Adrenal gland (tissue), 12 donors: ENCODE data around the gene LIMK2. TPM values are rescaled to one million over a fixed set of nuclear protein-coding genes. Genes with fewer than 3 reads are reported as not detected.

Source experiments
- DNase-seq, 7 donors: peaks; one replicate each; pipeline ENCODE4 v3.0.0-alpha.2; 2019 to 2020
- H3K27ac ChIP-seq, 5 donors: fragments of 200-600 bp; sonication (generic) in 4 of 5; 1 replicate in 3 of 5; 2 replicates in 2 of 5; pipeline versions ENCODE4 v1.5.1 to v1.8.0; 2016 to 2020; ENCODE audit warnings: mild to moderate bottlenecking in 1 of 5
- H3K27me3 ChIP-seq: fragments of 200-600 bp; 2 replicates; pipeline ENCODE4 v1.8.0; 2021
- H3K36me3 ChIP-seq, 2 donors: fragments of 200-600 bp; replicated peaks in 1 of 2; 1 replicate in 1 of 2; 2 replicates in 1 of 2; pipeline versions ENCODE4 v1.5.1 to v1.8.0; 2018 to 2022
- H3K4me1 ChIP-seq, 2 donors: fragments of 200-600 bp; replicated peaks in 1 of 2; 1 replicate in 1 of 2; 2 replicates in 1 of 2; pipeline versions ENCODE4 v1.5.1 to v1.8.0; 2018 to 2021
- H3K4me3 ChIP-seq, 4 donors: fragments of 200-600 bp; sonication (generic) in 3 of 4; one replicate each; pipeline ENCODE4 v1.5.1; 2016 to 2018
- H3K9me3 ChIP-seq, 3 donors: fragments of 200-600 bp; sonication (generic) in 1 of 3; replicated peaks in 1 of 3; 1 replicate in 2 of 3; 2 replicates in 1 of 3; pipeline versions ENCODE4 v1.5.1 to v1.8.0; 2016 to 2021
- POLR2A ChIP-seq, 2 donors: fragments of 450-650 bp; IDR thresholded peaks; one replicate each; pipeline ENCODE4 v1.6.1; 2017; ENCODE audit warnings: antibody characterized with exemption in 2 of 2, mild to moderate bottlenecking in 2 of 2, moderate library complexity in 1 of 2
- WGBS, 4 donors: extraction: QIAGEN DNeasy Blood & Tissue Kit in 2 of 4; methylation state at CpG; one replicate each; pipeline versions ENCODE4 v1.1.5 to v1.1.7; 2013 to 2017; 5-methylcytosine and 5-hydroxymethylcytosine counted together
- intact Hi-C, 2 donors: fragments of 100-400 bp; cut with DNase I; formaldehyde crosslinking; loops; one replicate each; pipeline versions ENCODE4 v1.14.1 to v1.15.0; 2022 to 2023
- polyA plus RNA-seq, 3 donors: library from polyadenylated mRNA; stranded (reverse); fragments of 200-250 nt in 2 of 3; fragments of 350-450 nt in 1 of 3; fragmentation: Illumina TruSeq in 1 of 3; extraction: RNeasy Lipid Tissue Mini Kit (QIAGEN cat#74804) in 1 of 3; gene quantifications; one replicate each; pipeline ENCODE4 v1.2.3, GENCODE V29; 2013 to 2014
- total RNA-seq, 9 donors: library from RNA; depleted of rRNA in 4 of 9; stranded (reverse); fragments of >200 nt in 4 of 9; fragments of 120-200 nt in 1 of 9; fragmentation: NEBNext Ultra II Directional in 1 of 9; extraction: Animal tissue kit (Norgen Biotek cat#: 25700) in 1 of 9; gene quantifications; one replicate each; pipeline versions ENCODE4 v1.1.0 to v1.2.4, GENCODE V29; 2013 to 2023
- TF ChIP-seq, protein P1 (sequence below), 6 experiments: fragments of 450-650 bp in 4 of 6; fragments of 200-600 bp in 2 of 6; sonication (generic) in 1 of 6; IDR thresholded peaks; 1 replicate in 5 of 6; 2 replicates in 1 of 6; pipeline versions ENCODE4 v1.5.1 to v1.8.0; 2016 to 2021; ENCODE audit warnings: antibody characterized with exemption in 6 of 6, mild to moderate bottlenecking in 2 of 6, moderate library complexity in 1 of 6
- donor health status: healthy with polysubstance abuse.
- donor health status: Bipolar disorder and iron deficiency.
- donor health status: DM: yes; HTN: yes; CAD: no.
- donor health status: DM: no; HTN: no; CAD: no.
- donor health status: DM: no; HTN: no; CAD: no.
- donor health status: DM: yes; HTN: yes; CAD: no.

LIMK2 gene
- total and polyA plus RNA-seq, 12 donors, result 12.6 to 36.1 (median 20.2) TPM

GRCh38 chr22:31184015-31184414, 28.1 kb upstream of the LIMK2 start:
- H3K4me1 ChIP-seq, result peaks cover 0 to 14% of the 10 kb centered on the region in 2 donors
- DNase-seq, result no peak
- 90 to 100% (median 94%) methylated on average over 2 to 30 of the region's 30 CpGs for WGBS, 4 donors
- H3K4me3 ChIP-seq, result no peak overlapping the region
- H3K27ac ChIP-seq, result no peak overlapping the region
- H3K27me3 ChIP-seq, result no peaks in the 10 kb centered on the region
- no peaks in the 10 kb centered on the region for H3K9me3 ChIP-seq
- peaks cover 0 to 15% of the 10 kb centered on the region in 2 donors for H3K36me3 ChIP-seq
- intact Hi-C loops, result no loop called here
- TF ChIP-seq POLR2A (IDR thresholded peaks at IDR 0.05), result no peak
- TF ChIP-seq, protein P1, sequence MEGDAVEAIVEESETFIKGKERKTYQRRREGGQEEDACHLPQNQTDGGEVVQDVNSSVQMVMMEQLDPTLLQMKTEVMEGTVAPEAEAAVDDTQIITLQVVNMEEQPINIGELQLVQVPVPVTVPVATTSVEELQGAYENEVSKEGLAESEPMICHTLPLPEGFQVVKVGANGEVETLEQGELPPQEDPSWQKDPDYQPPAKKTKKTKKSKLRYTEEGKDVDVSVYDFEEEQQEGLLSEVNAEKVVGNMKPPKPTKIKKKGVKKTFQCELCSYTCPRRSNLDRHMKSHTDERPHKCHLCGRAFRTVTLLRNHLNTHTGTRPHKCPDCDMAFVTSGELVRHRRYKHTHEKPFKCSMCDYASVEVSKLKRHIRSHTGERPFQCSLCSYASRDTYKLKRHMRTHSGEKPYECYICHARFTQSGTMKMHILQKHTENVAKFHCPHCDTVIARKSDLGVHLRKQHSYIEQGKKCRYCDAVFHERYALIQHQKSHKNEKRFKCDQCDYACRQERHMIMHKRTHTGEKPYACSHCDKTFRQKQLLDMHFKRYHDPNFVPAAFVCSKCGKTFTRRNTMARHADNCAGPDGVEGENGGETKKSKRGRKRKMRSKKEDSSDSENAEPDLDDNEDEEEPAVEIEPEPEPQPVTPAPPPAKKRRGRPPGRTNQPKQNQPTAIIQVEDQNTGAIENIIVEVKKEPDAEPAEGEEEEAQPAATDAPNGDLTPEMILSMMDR (IDR thresholded peaks at IDR 0.05), result no peak

- Histone ChIP-seq H3K4me3 (no peak overlapping the region), H3K27ac (no peak overlapping the region), H3K9me3 (no peaks in the 10 kb centered on the region), H3K4me1 (peaks cover 0 to 11% of the 10 kb centered on the region in 2 donors), H3K36me3 (peaks cover 0 to 15% of the 10 kb centered on the region in 2 donors), H3K27me3 (no peaks in the 10 kb centered on the region)
- TF ChIP-seq, protein P1 (IDR thresholded peaks at IDR 0.05), result no peak
- TF ChIP-seq POLR2A (IDR thresholded peaks at IDR 0.05), result no peak
- WGBS, 4 donors, result 89 to 99% (median 95%) methylated on average over 5 of the region's 5 CpGs
- intact Hi-C loops, result no loop called here
- no peak for DNase-seq
Observed at GRCh38 chr22:31185056-31185455, 27.0 kb upstream of the LIMK2 start.

DNA sequence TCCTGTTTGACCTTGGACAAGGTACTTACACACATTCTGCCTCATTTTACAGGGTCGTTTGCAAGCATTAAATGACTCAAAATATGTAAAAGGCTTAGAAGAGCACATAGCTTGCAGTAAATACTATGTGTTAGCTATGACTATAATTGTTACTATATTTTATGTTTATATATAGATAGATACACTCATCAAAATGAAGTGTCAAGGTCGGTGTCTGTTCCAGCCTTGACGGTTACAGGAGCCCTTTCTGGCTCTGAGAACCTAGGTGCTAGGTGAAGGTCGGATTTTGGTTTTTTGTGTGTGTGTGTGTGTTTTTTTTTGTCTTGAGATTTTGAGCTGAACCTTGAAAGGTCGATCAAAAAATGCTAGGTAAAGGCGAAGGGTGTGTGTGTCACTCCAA, 24.5 kb upstream of the LIMK2 start:
- Histone ChIP-seq H3K27ac (no peak overlapping the region), H3K4me1 (peaks cover 0 to 11% of the 10 kb centered on the region in 2 donors), H3K36me3 (peaks cover 0 to 14% of the 10 kb centered on the region in 2 donors), H3K9me3 (no peaks in the 10 kb centered on the region), H3K4me3 (no peak overlapping the region), H3K27me3 (no peaks in the 10 kb centered on the region)
- no peak for DNase-seq
- WGBS, 4 donors, result 48 to 59% (median 53%) methylated on average over 6 of the region's 6 CpGs
- no peak for TF ChIP-seq POLR2A (IDR thresholded peaks at IDR 0.05)
- TF ChIP-seq, protein P1 (IDR thresholded peaks at IDR 0.05), result no peak
- intact Hi-C loops, result no loop called here

GRCh38 chr22:31192513-31192912, 19.6 kb upstream of the LIMK2 start:
- Histone ChIP-seq H3K4me3 (no peak overlapping the region), H3K27ac (no peak overlapping the region), H3K36me3 (peaks cover 0 to 34% of the 10 kb centered on the region in 2 donors), H3K9me3 (no peaks in the 10 kb centered on the region), H3K4me1 (peaks cover 0 to 6% of the 10 kb centered on the region in 2 donors), H3K27me3 (no peaks in the 10 kb centered on the region)
- 75 to 87% (median 79%) methylated on average over 2 of the region's 2 CpGs for WGBS, 4 donors
- no peak for TF ChIP-seq POLR2A (IDR thresholded peaks at IDR 0.05)
- TF ChIP-seq, protein P1 (IDR thresholded peaks at IDR 0.05), result no peak
- DNase-seq, result no peak
- intact Hi-C loops, result no loop called here
